Nephron (organoid): ENCODE data around the gene SLC27A2.

Experiments used
- H3K27ac Mint-ChIP-seq, 3 experiments: 2 replicates each; pipeline ENCODE4 v1.8.0; 2020; ENCODE audit warnings: mixed read lengths in 3 of 3, mild to moderate bottlenecking in 2 of 3, moderate library complexity in 1 of 3
- H3K27me3 Mint-ChIP-seq: 2 replicates; pipeline ENCODE4 v1.8.0; 2021; ENCODE audit warnings: low read depth, mild to moderate bottlenecking, moderate library complexity, mixed read lengths
- H3K36me3 Mint-ChIP-seq: 2 replicates; pipeline ENCODE4 v1.8.0; 2020; ENCODE audit warnings: low read depth, mixed read lengths
- H3K4me1 Mint-ChIP-seq: 2 replicates; pipeline ENCODE4 v1.8.0; 2020; ENCODE audit warnings: mixed read lengths
- H3K4me3 Mint-ChIP-seq, 3 experiments: 2 replicates each; pipeline ENCODE4 v1.8.0; 2020; ENCODE audit warnings: mild to moderate bottlenecking in 3 of 3, mixed read lengths in 3 of 3, moderate library complexity in 2 of 3
- H3K9me3 Mint-ChIP-seq: 2 replicates; pipeline ENCODE4 v1.8.0; 2020; ENCODE audit warnings: mixed read lengths
- CTCF ChIP-seq, 3 experiments: fragments of 200-600 bp; sonication (generic); IDR thresholded peaks; one replicate each; pipeline ENCODE4 v1.5.0; 2021; ENCODE audit warnings: antibody characterized with exemption in 3 of 3; ENCODE audit not compliant: unreplicated experiment in 3 of 3

Gene SLC27A2

GRCh38 chr15:50229336-50229735, 47.3 kb downstream of the SLC27A2 start:
- Mint-ChIP-seq H3K9me3 (no peaks in the 10 kb centered on the region), H3K4me1 (no peaks in the 10 kb centered on the region), H3K4me3 (no peak overlapping the region), H3K27ac (no peak overlapping the region), H3K27me3 (no peaks in the 10 kb centered on the region), H3K36me3 (no peaks in the 10 kb centered on the region)
- TF ChIP-seq CTCF (IDR thresholded peaks at IDR 0.05; ENCODE audit: unreplicated experiment in 3 of 3): no peak

GRCh38 chr15:50231761-50232160, 49.8 kb downstream of the SLC27A2 start:
- H3K27me3 Mint-ChIP-seq: no peaks in the 10 kb centered on the region
- H3K27ac Mint-ChIP-seq: no peak overlapping the region
- H3K4me1 Mint-ChIP-seq: no peaks in the 10 kb centered on the region
- no peaks in the 10 kb centered on the region for H3K9me3 Mint-ChIP-seq
- H3K4me3 Mint-ChIP-seq: no peak overlapping the region
- TF ChIP-seq CTCF (IDR thresholded peaks at IDR 0.05; ENCODE audit: unreplicated experiment in 3 of 3): no peak
- H3K36me3 Mint-ChIP-seq: no peaks in the 10 kb centered on the region

- Mint-ChIP-seq H3K27me3 (no peaks in the 10 kb centered on the region), H3K4me3 (no peak overlapping the region), H3K27ac (no peak overlapping the region), H3K4me1 (no peaks in the 10 kb centered on the region), H3K36me3 (no peaks in the 10 kb centered on the region), H3K9me3 (no peaks in the 10 kb centered on the region)
- no peak for TF ChIP-seq CTCF (IDR thresholded peaks at IDR 0.05; ENCODE audit: unreplicated experiment in 3 of 3)
Measured at GRCh38 chr15:50232791-50233190, 50.8 kb downstream of the SLC27A2 start.

GRCh38 chr15:50233192-50233736, 51.3 kb downstream of the SLC27A2 start:
- no peaks in the 10 kb centered on the region for H3K9me3 Mint-ChIP-seq
- no peaks in the 10 kb centered on the region for H3K27me3 Mint-ChIP-seq
- H3K4me1 Mint-ChIP-seq: no peaks in the 10 kb centered on the region
- no peak for TF ChIP-seq CTCF (IDR thresholded peaks at IDR 0.05; ENCODE audit: unreplicated experiment in 3 of 3)
- H3K4me3 Mint-ChIP-seq: no peak overlapping the region
- no peak overlapping the region for H3K27ac Mint-ChIP-seq
- H3K36me3 Mint-ChIP-seq: no peaks in the 10 kb centered on the region

- Mint-ChIP-seq H3K27ac (no peak overlapping the region), H3K4me3 (no peak overlapping the region), H3K27me3 (no peaks in the 10 kb centered on the region), H3K4me1 (no peaks in the 10 kb centered on the region), H3K9me3 (no peaks in the 10 kb centered on the region), H3K36me3 (no peaks in the 10 kb centered on the region)
- TF ChIP-seq CTCF (IDR thresholded peaks at IDR 0.05; ENCODE audit: unreplicated experiment in 3 of 3): no peak
Measured at GRCh38 chr15:50234764-50235163, 52.8 kb downstream of the SLC27A2 start.

GRCh38 chr15:50235794-50236193, 53.8 kb downstream of the SLC27A2 start:
- H3K9me3 Mint-ChIP-seq: no peaks in the 10 kb centered on the region
- H3K4me3 Mint-ChIP-seq: no peak overlapping the region
- H3K27me3 Mint-ChIP-seq: no peaks in the 10 kb centered on the region
- H3K27ac Mint-ChIP-seq: no peak overlapping the region
- no peaks in the 10 kb centered on the region for H3K4me1 Mint-ChIP-seq
- no peak for TF ChIP-seq CTCF (IDR thresholded peaks at IDR 0.05; ENCODE audit: unreplicated experiment in 3 of 3)
- no peaks in the 10 kb centered on the region for H3K36me3 Mint-ChIP-seq
